Measurements from ENCODE around the gene FAM193B.
A peak's percentile ranks its signal among the peaks of the same experiment; 100 is the strongest.

FAM193B gene

GRCh38 chr5:177527595-177527994, 26.8 kb downstream of the FAM193B start:
- H3K27ac ChIP-seq (ENCODE audit: insufficient read depth in 1 of 2, low read depth in 1 of 2, low read length in 2 of 2, poor library complexity in 1 of 2, severe bottlenecking in 2 of 2) = no peak overlapping the region
- CTCF ChIA-PET = interaction anchor here (1.2 kb wide), 1 partner anchor 26 kb away, joined by 3 read pairs; no protein-coding TSS in a partner anchor
- WGBS (ENCODE audit: insufficient coverage) = 100% methylated on average over 7 of the region's 8 CpGs
- no peak overlapping the region for H3K4me3 ChIP-seq (ENCODE audit: control insufficient read depth in 1 of 7, extremely low read depth in 1 of 7, insufficient read depth in 4 of 7, low read depth in 2 of 7, low read length in 6 of 7)
- H3K4me1 ChIP-seq (ENCODE audit: control extremely low read depth in 1 of 4, control insufficient read depth in 4 of 4, insufficient read depth in 4 of 4, low read length in 3 of 4) = no peaks in the 10 kb centered on the region
- no peak for DNase-seq
- POLR2A ChIA-PET = no interaction called here
- H3K9me3 ChIP-seq (ENCODE audit: control extremely low read depth in 1 of 5, control insufficient read depth in 4 of 5, insufficient read depth in 2 of 5, low read depth in 1 of 5, low read length in 4 of 5) = no peaks in the 10 kb centered on the region
- H3K27me3 ChIP-seq (replicated peaks in 2 of 5; ENCODE audit: control insufficient read depth in 4 of 5, insufficient read depth in 5 of 5, low read length in 4 of 5) = no peaks in the 10 kb centered on the region
- peaks cover 33 to 96% (median 72%) of the 10 kb centered on the region in 4 experiments for H3K36me3 ChIP-seq (ENCODE audit: control insufficient read depth in 4 of 4, insufficient read depth in 4 of 4, low read length in 3 of 4)

DNA sequence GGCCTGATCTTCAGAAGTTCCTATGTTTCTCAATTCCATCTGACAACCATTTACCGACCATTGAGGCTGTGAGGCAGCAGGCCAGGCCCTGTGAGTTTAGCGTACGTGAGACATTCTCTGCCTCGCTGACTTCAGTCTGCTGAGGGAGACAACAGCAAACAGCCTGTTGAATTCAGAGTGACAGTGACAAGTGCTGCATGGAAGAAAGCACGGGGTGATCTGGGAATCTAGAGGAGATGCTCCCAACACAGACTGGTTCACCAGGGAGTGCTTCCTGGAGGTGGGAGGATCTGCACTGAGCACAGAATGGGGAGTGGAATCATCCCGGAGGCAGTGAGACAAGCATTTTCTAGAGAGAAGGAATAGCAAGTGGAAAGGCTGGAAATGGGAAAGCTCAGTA, 27.6 kb downstream of the FAM193B start:
- DNase-seq = no peak
- WGBS (ENCODE audit: insufficient coverage) = 97% methylated on average over 6 of the region's 6 CpGs
- H3K4me1 ChIP-seq (ENCODE audit: control extremely low read depth in 1 of 4, control insufficient read depth in 4 of 4, insufficient read depth in 4 of 4, low read length in 3 of 4) = peaks cover 0 to under 1% (median 0%) of the 10 kb centered on the region in 4 experiments
- no peak overlapping the region for H3K27ac ChIP-seq (ENCODE audit: insufficient read depth in 1 of 2, low read depth in 1 of 2, low read length in 2 of 2, poor library complexity in 1 of 2, severe bottlenecking in 2 of 2)
- POLR2A ChIA-PET = no interaction called here
- no peaks in the 10 kb centered on the region for H3K27me3 ChIP-seq (replicated peaks in 2 of 5; ENCODE audit: control insufficient read depth in 4 of 5, insufficient read depth in 5 of 5, low read length in 4 of 5)
- no peaks in the 10 kb centered on the region for H3K9me3 ChIP-seq (ENCODE audit: control extremely low read depth in 1 of 5, control insufficient read depth in 4 of 5, insufficient read depth in 2 of 5, low read depth in 1 of 5, low read length in 4 of 5)
- no peak overlapping the region for H3K4me3 ChIP-seq (ENCODE audit: control insufficient read depth in 1 of 7, extremely low read depth in 1 of 7, insufficient read depth in 4 of 7, low read depth in 2 of 7, low read length in 6 of 7)
- CTCF ChIA-PET = interaction anchor here (1.2 to 1.6 kb wide), 2 partner anchors 11 to 25 kb away, joined by 3 to 4 read pairs; no protein-coding TSS in a partner anchor
- peaks cover 32 to 91% (median 71%) of the 10 kb centered on the region in 4 experiments for H3K36me3 ChIP-seq (ENCODE audit: control insufficient read depth in 4 of 4, insufficient read depth in 4 of 4, low read length in 3 of 4)

- Histone ChIP-seq H3K4me1 (ENCODE audit: control extremely low read depth in 1 of 4, control insufficient read depth in 4 of 4, insufficient read depth in 4 of 4, low read length in 3 of 4) (peaks cover 0 to 6% (median 0%) of the 10 kb centered on the region in 4 experiments), H3K27me3 (replicated peaks in 2 of 5; ENCODE audit: control insufficient read depth in 4 of 5, insufficient read depth in 5 of 5, low read length in 4 of 5) (no peaks in the 10 kb centered on the region), H3K9me3 (ENCODE audit: control extremely low read depth in 1 of 5, control insufficient read depth in 4 of 5, insufficient read depth in 2 of 5, low read depth in 1 of 5, low read length in 4 of 5) (no peaks in the 10 kb centered on the region), H3K4me3 (ENCODE audit: control insufficient read depth in 1 of 7, extremely low read depth in 1 of 7, insufficient read depth in 4 of 7, low read depth in 2 of 7, low read length in 6 of 7) (no peak overlapping the region), H3K27ac (ENCODE audit: insufficient read depth in 1 of 2, low read depth in 1 of 2, low read length in 2 of 2, poor library complexity in 1 of 2, severe bottlenecking in 2 of 2) (no peak overlapping the region), H3K36me3 (ENCODE audit: control insufficient read depth in 4 of 4, insufficient read depth in 4 of 4, low read length in 3 of 4) (peaks cover 32 to 91% (median 74%) of the 10 kb centered on the region in 4 experiments)
- ChIA-PET CTCF (interaction anchor here (1.6 kb wide), 1 partner anchor 10 kb away, joined by 4 read pairs; no protein-coding TSS in a partner anchor), POLR2A (no interaction called here)
- 100% methylated on average over 2 of the region's 4 CpGs for WGBS (ENCODE audit: insufficient coverage)
- DNase-seq = no peak
Measured at GRCh38 chr5:177526191-177526590, 28.2 kb downstream of the FAM193B start.

DNA sequence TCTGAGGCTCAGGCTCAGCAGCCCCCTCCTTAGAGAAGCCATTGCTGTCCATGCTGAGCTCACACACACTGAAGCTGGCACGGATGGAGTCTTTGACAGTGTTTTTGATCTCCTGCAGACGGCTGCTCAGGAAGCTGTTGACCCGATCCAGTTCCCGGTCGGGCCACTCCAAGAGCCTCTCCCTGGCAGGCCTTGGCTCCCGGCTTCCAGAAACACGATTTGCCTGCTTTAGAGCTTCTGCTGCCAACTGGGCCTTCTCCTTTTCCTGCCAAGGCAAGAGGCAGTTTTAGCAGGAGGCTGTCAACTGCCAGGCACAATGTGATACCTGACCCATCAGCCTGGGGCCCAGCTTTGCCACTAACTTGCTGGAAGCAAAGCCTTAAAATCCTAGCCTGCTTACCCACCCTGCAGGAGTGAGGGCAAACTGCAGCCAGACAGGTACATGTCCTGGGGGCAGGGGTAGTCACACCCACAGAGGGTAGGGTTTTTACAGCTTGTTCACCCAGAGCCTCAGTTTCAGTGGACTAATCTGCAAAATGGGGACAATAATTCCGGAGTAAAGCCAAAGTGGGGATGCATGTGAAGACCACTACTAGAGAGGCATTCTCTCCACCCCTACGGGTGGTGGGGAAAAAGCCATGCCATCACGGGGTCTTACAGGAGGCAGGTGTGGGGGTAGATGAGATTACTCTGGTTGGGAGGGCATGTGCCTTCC, 29.3 kb downstream of the FAM193B start:
- no peaks in the 10 kb centered on the region for H3K9me3 ChIP-seq (ENCODE audit: control extremely low read depth in 1 of 5, control insufficient read depth in 4 of 5, insufficient read depth in 2 of 5, low read depth in 1 of 5, low read length in 4 of 5)
- no peak overlapping the region for H3K4me3 ChIP-seq (ENCODE audit: control insufficient read depth in 1 of 7, extremely low read depth in 1 of 7, insufficient read depth in 4 of 7, low read depth in 2 of 7, low read length in 6 of 7)
- H3K36me3 ChIP-seq (ENCODE audit: control insufficient read depth in 4 of 4, insufficient read depth in 4 of 4, low read length in 3 of 4) = peaks cover 29 to 91% (median 74%) of the 10 kb centered on the region in 4 experiments
- 96% methylated on average over 10 of the region's 10 CpGs for WGBS (ENCODE audit: insufficient coverage)
- peak in 2 of 3 donors; percentile 6 to 25 for DNase-seq
- no peaks in the 10 kb centered on the region for H3K27me3 ChIP-seq (replicated peaks in 2 of 5; ENCODE audit: control insufficient read depth in 4 of 5, insufficient read depth in 5 of 5, low read length in 4 of 5)
- POLR2A ChIA-PET = no interaction called here
- CTCF ChIA-PET = interaction anchor here (1.1 to 1.4 kb wide), 3 partner anchors 11 to 46 kb away, joined by 3 to 4 read pairs (median 3); no protein-coding TSS in a partner anchor
- H3K27ac ChIP-seq (ENCODE audit: insufficient read depth in 1 of 2, low read depth in 1 of 2, low read length in 2 of 2, poor library complexity in 1 of 2, severe bottlenecking in 2 of 2) = no peak overlapping the region
- H3K4me1 ChIP-seq (ENCODE audit: control extremely low read depth in 1 of 4, control insufficient read depth in 4 of 4, insufficient read depth in 4 of 4, low read length in 3 of 4) = peaks cover 0 to 8% (median 6%) of the 10 kb centered on the region in 4 experiments

GRCh38 chr5:177524539-177524900, 29.8 kb downstream of the FAM193B start:
- POLR2A ChIA-PET = no interaction called here
- no peak overlapping the region for H3K27ac ChIP-seq (ENCODE audit: insufficient read depth in 1 of 2, low read depth in 1 of 2, low read length in 2 of 2, poor library complexity in 1 of 2, severe bottlenecking in 2 of 2)
- H3K36me3 ChIP-seq (ENCODE audit: control insufficient read depth in 4 of 4, insufficient read depth in 4 of 4, low read length in 3 of 4) = peaks cover 25 to 91% (median 72%) of the 10 kb centered on the region in 4 experiments
- peaks cover 0 to 12% (median 7%) of the 10 kb centered on the region in 4 experiments for H3K4me1 ChIP-seq (ENCODE audit: control extremely low read depth in 1 of 4, control insufficient read depth in 4 of 4, insufficient read depth in 4 of 4, low read length in 3 of 4)
- WGBS (ENCODE audit: insufficient coverage) = over 99% methylated on average over 12 of the region's 12 CpGs
- H3K27me3 ChIP-seq (replicated peaks in 2 of 5; ENCODE audit: control insufficient read depth in 4 of 5, insufficient read depth in 5 of 5, low read length in 4 of 5) = no peaks in the 10 kb centered on the region
- no peak for DNase-seq
- no peak overlapping the region for H3K4me3 ChIP-seq (ENCODE audit: control insufficient read depth in 1 of 7, extremely low read depth in 1 of 7, insufficient read depth in 4 of 7, low read depth in 2 of 7, low read length in 6 of 7)
- H3K9me3 ChIP-seq (ENCODE audit: control extremely low read depth in 1 of 5, control insufficient read depth in 4 of 5, insufficient read depth in 2 of 5, low read depth in 1 of 5, low read length in 4 of 5) = no peaks in the 10 kb centered on the region
- CTCF ChIA-PET = interaction anchor here (1.2 to 1.4 kb wide), 2 partner anchors 13 to 46 kb away, joined by 3 to 4 read pairs; no protein-coding TSS in a partner anchor

GRCh38 chr5:177523711-177524538, 30.4 kb downstream of the FAM193B start:
- no peaks in the 10 kb centered on the region for H3K27me3 ChIP-seq (replicated peaks in 2 of 5; ENCODE audit: control insufficient read depth in 4 of 5, insufficient read depth in 5 of 5, low read length in 4 of 5)
- peaks cover 0 to 17% (median 10%) of the 10 kb centered on the region in 4 experiments for H3K4me1 ChIP-seq (ENCODE audit: control extremely low read depth in 1 of 4, control insufficient read depth in 4 of 4, insufficient read depth in 4 of 4, low read length in 3 of 4)
- no peak overlapping the region for H3K27ac ChIP-seq (ENCODE audit: insufficient read depth in 1 of 2, low read depth in 1 of 2, low read length in 2 of 2, poor library complexity in 1 of 2, severe bottlenecking in 2 of 2)
- ChIA-PET POLR2A (no interaction called here), CTCF (interaction anchor here (1.4 kb wide), 1 partner anchor 45 kb away, joined by 3 read pairs; no protein-coding TSS in a partner anchor)
- H3K36me3 ChIP-seq (ENCODE audit: control insufficient read depth in 4 of 4, insufficient read depth in 4 of 4, low read length in 3 of 4) = peaks cover 24 to 89% (median 70%) of the 10 kb centered on the region in 4 experiments
- H3K4me3 ChIP-seq (ENCODE audit: control insufficient read depth in 1 of 7, extremely low read depth in 1 of 7, insufficient read depth in 4 of 7, low read depth in 2 of 7, low read length in 6 of 7) = no peak overlapping the region
- no peak for DNase-seq
- no peaks in the 10 kb centered on the region for H3K9me3 ChIP-seq (ENCODE audit: control extremely low read depth in 1 of 5, control insufficient read depth in 4 of 5, insufficient read depth in 2 of 5, low read depth in 1 of 5, low read length in 4 of 5)
- WGBS (ENCODE audit: insufficient coverage) = 95% methylated on average over 16 of the region's 19 CpGs
